ENCODE data around the gene CD38.

CD38 gene

DNA sequence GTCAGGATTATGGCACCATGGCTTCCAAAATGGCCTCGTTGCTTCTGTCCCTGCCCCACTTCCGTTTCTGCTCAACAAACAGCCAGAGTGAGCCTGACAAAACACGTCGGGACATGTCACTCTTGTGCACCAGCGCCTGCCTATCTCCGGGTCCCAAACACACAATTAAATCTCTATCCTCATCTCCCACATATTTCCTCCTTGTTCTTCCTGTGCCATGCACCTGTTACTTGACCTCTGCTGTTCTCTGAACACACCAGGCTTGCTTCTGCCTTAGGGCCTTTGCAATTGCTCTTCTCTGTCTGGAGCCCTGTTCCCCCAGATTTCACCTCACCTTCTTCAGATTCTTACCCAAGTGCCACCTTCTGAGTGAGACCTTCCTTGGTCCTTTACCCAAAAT is 12.7 kb upstream of the CD38 start:
- DNase-seq, result no peak

DNA sequence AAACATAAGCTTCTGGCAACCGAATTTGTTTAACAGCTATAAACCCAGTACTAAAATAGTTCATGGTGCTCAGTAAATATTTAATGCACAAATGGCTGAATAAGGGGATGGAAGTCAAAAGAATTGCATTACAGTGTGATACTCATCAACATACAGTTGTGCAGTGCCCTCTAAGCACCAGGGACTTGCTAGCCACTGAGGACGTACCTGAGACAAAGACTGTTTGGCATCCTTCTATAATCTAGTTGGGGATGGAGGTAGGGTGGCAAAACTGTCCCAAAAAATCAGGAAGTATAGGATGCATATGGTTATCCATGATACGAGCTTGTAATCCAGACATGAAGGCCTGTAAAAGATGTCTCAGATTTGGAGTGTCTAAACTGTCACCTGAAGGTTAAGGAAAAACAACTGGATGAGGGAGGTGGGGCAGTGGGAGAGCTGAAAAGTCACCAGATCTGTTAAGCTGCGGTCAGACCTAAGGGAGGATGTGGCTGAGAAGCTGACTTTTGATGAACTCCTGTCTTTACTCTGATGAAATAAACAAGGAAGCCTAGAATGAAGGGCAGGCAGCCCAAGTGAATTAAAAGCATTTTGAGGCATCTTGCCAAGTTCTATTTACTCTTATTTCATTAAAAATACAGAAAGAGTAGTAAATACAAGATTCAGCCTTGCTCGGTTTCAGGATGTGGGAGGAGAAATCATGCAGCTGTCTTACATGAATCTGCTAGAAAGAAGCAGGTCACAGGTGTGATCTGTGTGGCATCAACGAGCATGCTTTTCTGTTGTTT is 12.0 kb upstream of the CD38 start:
- no peak for DNase-seq

- DNase-seq, result no peak
These were observed 11.3 kb upstream of the CD38 start for GRCh38 chr4:15766821-15767220.

DNA sequence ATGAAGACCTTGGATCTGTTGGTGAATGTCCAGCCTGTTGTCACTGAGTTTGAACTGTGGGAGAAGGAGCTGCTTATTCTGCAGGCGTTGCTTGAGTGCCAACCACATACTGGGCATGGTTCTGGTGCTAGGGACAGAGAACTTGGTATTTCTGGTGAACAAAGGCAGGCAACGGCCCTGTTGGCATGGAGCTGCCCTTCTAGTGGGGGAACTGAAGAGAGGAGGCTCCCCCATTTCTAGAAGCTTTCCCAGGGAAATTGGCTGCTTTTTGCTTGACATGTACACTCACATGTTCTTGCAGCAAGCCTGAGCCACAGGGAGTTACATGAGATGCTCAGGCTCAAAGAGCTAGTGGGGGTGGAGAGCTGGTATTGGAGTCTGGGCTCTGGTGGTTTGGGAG is 8.9 kb upstream of the CD38 start:
- DNase-seq, result no peak

GRCh38 chr4:15771216-15772058 is 6.7 kb upstream of the CD38 start:
- no peak for DNase-seq

GRCh38 chr4:15774020-15774420 is 4.1 kb upstream of the CD38 start:
- DNase-seq, result no peak

- DNase-seq, result no peak
These were observed 1.1 kb upstream of the CD38 start for GRCh38 chr4:15776871-15777648.

- DNase-seq, result no peak
These were observed 335 bp upstream of the CD38 start for GRCh38 chr4:15777697-15778288.

GRCh38 chr4:15779306-15779705 is 1.2 kb downstream of the CD38 start:
- no peak for DNase-seq

GRCh38 chr4:15779809-15780208 is 1.7 kb downstream of the CD38 start:
- no peak for DNase-seq

GRCh38 chr4:15781427-15782095 is 3.4 kb downstream of the CD38 start:
- no peak for DNase-seq

- no peak for DNase-seq
These were observed 5.5 kb downstream of the CD38 start for GRCh38 chr4:15783676-15784075.

DNA sequence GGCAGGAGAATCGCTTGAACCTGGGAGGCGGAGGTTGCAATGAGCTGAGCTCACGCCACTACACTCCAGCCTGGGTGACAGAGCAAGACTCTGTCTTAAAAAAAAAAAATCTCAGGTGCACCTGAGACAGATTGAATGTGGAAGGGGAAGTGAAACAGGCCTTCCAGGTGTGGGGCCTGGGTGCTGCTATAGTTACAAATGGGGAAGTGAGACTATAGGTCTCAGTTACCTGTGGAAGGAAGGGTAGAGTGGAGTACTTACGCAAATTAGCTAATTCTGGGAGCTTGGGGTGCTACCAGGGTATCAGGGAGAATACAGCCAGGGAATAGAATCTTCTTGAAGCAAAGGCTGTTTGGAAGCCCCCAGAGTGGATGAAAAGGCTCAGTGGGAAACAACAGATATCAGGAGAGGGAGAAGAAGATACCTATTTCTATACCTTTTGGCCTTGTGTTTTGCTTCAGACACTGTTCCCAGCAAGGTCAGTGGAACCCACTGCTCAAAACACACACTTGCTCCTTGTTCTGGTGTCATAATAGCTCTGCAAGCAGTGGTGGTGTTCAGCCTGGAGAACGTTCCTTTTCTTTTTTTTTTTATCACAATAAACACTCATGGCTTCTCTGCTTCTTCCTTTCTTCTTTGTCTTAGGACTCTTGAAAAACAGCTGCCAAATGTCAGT is 7.0 kb downstream of the CD38 start:
- DNase-seq, result no peak

- no peak for DNase-seq
These were observed 8.6 kb downstream of the CD38 start for GRCh38 chr4:15786743-15787142.

GRCh38 chr4:15792974-15793373 is 14.8 kb downstream of the CD38 start:
- DNase-seq, result no peak

GRCh38 chr4:15793506-15794363 is 15.6 kb downstream of the CD38 start:
- no peak for DNase-seq

- no peak for DNase-seq
These were observed 16.3 kb downstream of the CD38 start for GRCh38 chr4:15794426-15794825.

DNA sequence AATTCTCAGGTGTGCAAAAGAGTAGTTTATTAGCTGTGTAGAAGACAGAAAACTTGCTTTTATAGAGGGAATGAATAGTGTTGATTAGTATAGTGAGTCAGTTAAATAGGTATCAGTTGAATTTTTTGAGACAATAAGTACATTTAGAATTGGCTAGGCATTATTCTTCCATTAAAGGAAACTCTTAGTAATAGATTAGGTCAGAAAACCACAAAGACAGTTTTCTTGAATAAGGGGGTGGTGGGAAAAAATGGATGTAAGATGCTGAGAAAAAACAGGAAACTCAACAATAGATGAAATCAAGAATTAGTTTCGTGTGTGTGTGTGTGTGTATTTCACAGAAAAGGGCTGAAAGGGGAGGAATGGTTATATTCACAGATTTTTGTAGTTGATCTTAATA is 16.8 kb downstream of the CD38 start:
- DNase-seq, result no peak

GRCh38 chr4:15797320-15797719 is 19.2 kb downstream of the CD38 start:
- no peak for DNase-seq

GRCh38 chr4:15799141-15799540 is 21.0 kb downstream of the CD38 start:
- no peak for DNase-seq

DNA sequence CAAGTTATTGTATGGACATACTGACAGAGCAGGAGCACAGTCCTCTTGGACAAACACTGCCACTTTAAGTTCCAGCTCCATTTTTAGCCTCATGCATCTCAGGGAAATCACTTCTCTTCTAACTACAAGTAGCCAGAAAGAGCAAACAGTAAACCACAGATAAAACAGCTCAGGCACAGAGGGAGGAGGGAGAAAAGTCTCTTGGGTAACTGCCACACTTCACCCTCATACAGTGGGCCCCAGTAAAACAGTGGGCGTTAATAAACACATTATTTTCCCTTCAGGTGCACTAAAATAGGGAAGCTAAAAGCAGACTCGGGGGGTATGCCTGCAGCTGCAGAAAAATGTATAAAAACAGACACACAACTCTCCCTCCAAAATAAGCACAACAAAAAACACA is 21.6 kb downstream of the CD38 start:
- no peak for DNase-seq
